Parathyroid adenoma (tissue), 2 donors: ENCODE results near the gene TOR3A.
"Not testable (repeated sequence)": the region's sequence is repeated elsewhere in the genome, so short reads cannot be mapped to it uniquely, and the experiment has no call there.

Experiments used
- H2AFZ ChIP-seq: fragments of 300-600 bp; sonication (generic); one replicate; pipeline ENCODE4 v1.7.0; 2017; ENCODE audit warnings: antibody characterized with exemption, mild to moderate bottlenecking
- H3K27ac ChIP-seq: fragments of 300-600 bp; sonication (generic); one replicate; pipeline ENCODE4 v1.7.0; 2017
- H3K27me3 ChIP-seq: fragments of 300-600 bp; sonication (generic); one replicate; pipeline ENCODE4 v1.7.0; 2017; ENCODE audit warnings: low read length; ENCODE audit not compliant: control insufficient read depth, insufficient read depth
- H3K36me3 ChIP-seq: fragments of 300-600 bp; sonication (generic); one replicate; pipeline ENCODE4 v1.7.0; 2017; ENCODE audit warnings: low read length; ENCODE audit not compliant: control insufficient read depth, insufficient read depth
- H3K4me1 ChIP-seq: fragments of 300-600 bp; sonication (generic); one replicate; pipeline ENCODE4 v1.7.0; 2017; ENCODE audit warnings: control low read depth
- H3K4me2 ChIP-seq: fragments of 300-600 bp; sonication (generic); one replicate; pipeline ENCODE4 v1.7.0; 2017; ENCODE audit warnings: low read length
- H3K4me3 ChIP-seq: fragments of 300-600 bp; sonication (generic); one replicate; pipeline ENCODE4 v1.7.0; 2017; ENCODE audit warnings: low read depth, low read length
- H3K79me2 ChIP-seq: fragments of 300-600 bp; sonication (generic); one replicate; pipeline ENCODE4 v1.7.0; 2017; ENCODE audit warnings: control low read depth
- H3K9ac ChIP-seq: fragments of 300-600 bp; sonication (generic); one replicate; pipeline ENCODE4 v1.7.0; 2017; ENCODE audit warnings: mild to moderate bottlenecking
- H3K9me3 ChIP-seq: fragments of 300-600 bp; sonication (generic); one replicate; pipeline ENCODE4 v1.7.0; 2017; ENCODE audit warnings: low read length; ENCODE audit not compliant: control insufficient read depth
- TF ChIP-seq, protein P1 (sequence below): fragments of 300-600 bp; sonication (generic); IDR thresholded peaks from one replicate; pipeline ENCODE4 v1.7.0; 2017; ENCODE audit warnings: antibody characterized with exemption, mild to moderate bottlenecking
- donor health status: primary hyperparathyroidism.

TOR3A gene

DNA sequence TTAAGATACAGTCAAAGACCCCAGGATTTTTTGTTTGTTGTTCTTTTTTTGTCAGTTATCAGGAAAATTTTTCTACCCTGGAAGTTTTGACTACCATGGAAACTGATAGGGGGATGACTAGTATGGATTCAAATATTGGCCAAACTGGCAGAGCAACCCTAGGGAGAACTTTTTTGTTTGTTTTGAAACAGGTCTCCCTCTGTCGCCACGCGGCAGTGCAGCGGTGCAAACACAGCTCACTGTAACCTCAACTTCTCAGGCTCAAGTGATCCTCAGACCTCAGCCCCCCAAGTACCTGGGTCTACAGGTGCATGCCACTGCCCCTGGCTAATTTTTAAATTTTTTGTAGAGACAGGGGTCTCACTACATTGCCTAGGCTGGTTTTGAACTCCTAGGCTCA is 46.6 kb downstream of the TOR3A start:
- no peaks in the 10 kb centered on the region for H3K4me1 ChIP-seq
- no peaks in the 10 kb centered on the region for H3K79me2 ChIP-seq
- TF ChIP-seq, protein P1, sequence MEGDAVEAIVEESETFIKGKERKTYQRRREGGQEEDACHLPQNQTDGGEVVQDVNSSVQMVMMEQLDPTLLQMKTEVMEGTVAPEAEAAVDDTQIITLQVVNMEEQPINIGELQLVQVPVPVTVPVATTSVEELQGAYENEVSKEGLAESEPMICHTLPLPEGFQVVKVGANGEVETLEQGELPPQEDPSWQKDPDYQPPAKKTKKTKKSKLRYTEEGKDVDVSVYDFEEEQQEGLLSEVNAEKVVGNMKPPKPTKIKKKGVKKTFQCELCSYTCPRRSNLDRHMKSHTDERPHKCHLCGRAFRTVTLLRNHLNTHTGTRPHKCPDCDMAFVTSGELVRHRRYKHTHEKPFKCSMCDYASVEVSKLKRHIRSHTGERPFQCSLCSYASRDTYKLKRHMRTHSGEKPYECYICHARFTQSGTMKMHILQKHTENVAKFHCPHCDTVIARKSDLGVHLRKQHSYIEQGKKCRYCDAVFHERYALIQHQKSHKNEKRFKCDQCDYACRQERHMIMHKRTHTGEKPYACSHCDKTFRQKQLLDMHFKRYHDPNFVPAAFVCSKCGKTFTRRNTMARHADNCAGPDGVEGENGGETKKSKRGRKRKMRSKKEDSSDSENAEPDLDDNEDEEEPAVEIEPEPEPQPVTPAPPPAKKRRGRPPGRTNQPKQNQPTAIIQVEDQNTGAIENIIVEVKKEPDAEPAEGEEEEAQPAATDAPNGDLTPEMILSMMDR = no peak
- H3K27ac ChIP-seq = no peak overlapping the region
- no peaks in the 10 kb centered on the region for H3K36me3 ChIP-seq
- no peak overlapping the region for H2AFZ ChIP-seq
- H3K27me3 ChIP-seq = no peaks in the 10 kb centered on the region
- H3K9ac ChIP-seq = no peak overlapping the region
- H3K4me3 ChIP-seq = no peak overlapping the region
- H3K9me3 ChIP-seq = no peaks in the 10 kb centered on the region
- no peak overlapping the region for H3K4me2 ChIP-seq

- H3K4me3 ChIP-seq = no peak overlapping the region
- H3K4me2 ChIP-seq = peak overlapping the region; percentile 22
- TF ChIP-seq, protein P1 = no peak
- H2AFZ ChIP-seq = no peak overlapping the region
- H3K27me3 ChIP-seq = no peaks in the 10 kb centered on the region
- H3K9ac ChIP-seq = no peak overlapping the region
- no peaks in the 10 kb centered on the region for H3K36me3 ChIP-seq
- H3K4me1 ChIP-seq = no peaks in the 10 kb centered on the region
- H3K9me3 ChIP-seq = no peaks in the 10 kb centered on the region
- no peak overlapping the region for H3K27ac ChIP-seq
- no peaks in the 10 kb centered on the region for H3K79me2 ChIP-seq
Measured at GRCh38 chr1:179129702-179130473, 48.0 kb downstream of the TOR3A start.

DNA sequence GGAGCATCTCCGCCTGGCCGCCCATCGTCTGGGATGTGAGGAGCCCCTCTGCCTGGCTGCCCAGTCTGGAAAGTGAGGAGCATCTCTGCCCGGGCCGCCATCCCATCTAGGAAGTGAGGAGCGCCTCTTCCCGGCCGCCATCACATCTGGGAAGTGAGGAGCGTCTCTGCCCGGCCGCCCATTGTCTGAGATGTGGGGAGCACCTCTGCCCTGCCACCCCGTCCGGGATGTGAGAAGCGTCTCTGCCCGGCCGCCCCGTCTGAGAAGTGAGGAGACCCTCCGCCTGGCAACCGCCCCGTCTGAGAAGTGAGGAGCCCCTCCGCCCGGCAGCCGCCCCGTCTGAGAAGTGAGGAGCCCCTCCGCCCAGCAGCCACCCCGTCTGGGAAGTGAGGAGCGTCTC is 53.3 kb downstream of the TOR3A start:
- H2AFZ ChIP-seq, H3K9ac ChIP-seq, H3K36me3 ChIP-seq, H3K4me3 ChIP-seq, H3K27ac ChIP-seq, H3K4me1 ChIP-seq, H3K79me2 ChIP-seq, H3K27me3 ChIP-seq, H3K9me3 ChIP-seq, H3K4me2 ChIP-seq: not testable (repeated sequence)

GRCh38 chr1:179135707-179136106 is 53.8 kb downstream of the TOR3A start:
- H3K9me3 ChIP-seq, H3K4me1 ChIP-seq, H2AFZ ChIP-seq, H3K36me3 ChIP-seq, H3K27me3 ChIP-seq, H3K79me2 ChIP-seq, H3K4me3 ChIP-seq, H3K27ac ChIP-seq, H3K9ac ChIP-seq, H3K4me2 ChIP-seq: not testable (repeated sequence)

GRCh38 chr1:179137617-179138255 is 55.9 kb downstream of the TOR3A start:
- Histone ChIP-seq H3K4me3 (no peak overlapping the region), H3K36me3 (no peaks in the 10 kb centered on the region), H3K27ac (no peak overlapping the region), H3K9me3 (no peaks in the 10 kb centered on the region), H3K4me1 (no peaks in the 10 kb centered on the region), H2AFZ (no peak overlapping the region), H3K27me3 (no peaks in the 10 kb centered on the region), H3K4me2 (no peak overlapping the region), H3K9ac (no peak overlapping the region), H3K79me2 (peaks cover 2% of the 10 kb centered on the region)
- TF ChIP-seq, protein P1 = no peak

- not testable (repeated sequence) for H3K27ac ChIP-seq, H3K4me3 ChIP-seq, H2AFZ ChIP-seq, H3K79me2 ChIP-seq, H3K27me3 ChIP-seq, H3K9me3 ChIP-seq, H3K4me2 ChIP-seq, H3K36me3 ChIP-seq, H3K9ac ChIP-seq, H3K4me1 ChIP-seq
Measured at GRCh38 chr1:179138755-179139154, 56.9 kb downstream of the TOR3A start.
